T-helper 9 cell (primary cell): ENCODE measurements around the gene MAP1LC3B2.

Experiments used
- DNase-seq: peaks from one replicate; pipeline ENCODE4 v3.0.0-alpha.2; 2020
- total RNA-seq, 2 donors: gene quantifications; one replicate each; lab custom pipeline; 2026; lab: John Stamatoyannopoulos, UW

Gene MAP1LC3B2
- total RNA-seq: 0 to 0.24 reads per million in 2 donors

- peak; percentile 56 for DNase-seq
Observed at GRCh38 chr12:116559162-116559935, at the start of gene MAP1LC3B2. Gene MAP1LC3B2 (plus strand): TSS chr12:116559381. CDS start chr12:116575943, 16,562 bp downstream.

GRCh38 chr12:116513944-116514343 lies 45.2 kb upstream of the MAP1LC3B2 start:
- DNase-seq: no peak

GRCh38 chr12:116515684-116516083 lies 43.5 kb upstream of the MAP1LC3B2 start:
- DNase-seq: no peak

- no peak for DNase-seq
Observed at GRCh38 chr12:116516657-116517056, 42.5 kb upstream of the MAP1LC3B2 start.

GRCh38 chr12:116517431-116518045 lies 41.6 kb upstream of the MAP1LC3B2 start:
- no peak for DNase-seq

GRCh38 chr12:116520225-116520760 lies 38.9 kb upstream of the MAP1LC3B2 start:
- DNase-seq: no peak

- no peak for DNase-seq
Observed at GRCh38 chr12:116520801-116521471, 38.2 kb upstream of the MAP1LC3B2 start.

- DNase-seq: no peak
Observed at GRCh38 chr12:116524311-116524710, 34.9 kb upstream of the MAP1LC3B2 start.

- DNase-seq: no peak
Observed at GRCh38 chr12:116524964-116525379, 34.2 kb upstream of the MAP1LC3B2 start.

GRCh38 chr12:116525418-116526001 lies 33.7 kb upstream of the MAP1LC3B2 start:
- no peak for DNase-seq

GRCh38 chr12:116528065-116528464 lies 31.1 kb upstream of the MAP1LC3B2 start:
- no peak for DNase-seq

- no peak for DNase-seq
Observed at GRCh38 chr12:116528498-116528897, 30.7 kb upstream of the MAP1LC3B2 start.

- DNase-seq: no peak
Observed at GRCh38 chr12:116529048-116529447, 30.1 kb upstream of the MAP1LC3B2 start.

GRCh38 chr12:116529686-116530085 lies 29.5 kb upstream of the MAP1LC3B2 start:
- DNase-seq: no peak

GRCh38 chr12:116532428-116532827 lies 26.8 kb upstream of the MAP1LC3B2 start:
- DNase-seq: no peak

GRCh38 chr12:116532986-116533342 lies 26.2 kb upstream of the MAP1LC3B2 start:
- DNase-seq: no peak

GRCh38 chr12:116533343-116534251 lies 25.6 kb upstream of the MAP1LC3B2 start:
- peak; percentile 62 for DNase-seq

- DNase-seq: no peak
Observed at GRCh38 chr12:116534311-116535121, 24.7 kb upstream of the MAP1LC3B2 start.

GRCh38 chr12:116535241-116535640 lies 23.9 kb upstream of the MAP1LC3B2 start:
- DNase-seq: no peak

- DNase-seq: no peak
Observed at GRCh38 chr12:116537101-116537904, 21.9 kb upstream of the MAP1LC3B2 start.
